Measurements from ENCODE around the gene FGF18. TPM values are rescaled to one million over a fixed set of nuclear protein-coding genes. Genes with fewer than 3 reads are reported as not detected.
"Not testable (repeated sequence)": the region's sequence is repeated elsewhere in the genome, so short reads cannot be mapped to it uniquely, and the experiment has no call there.

FGF18 gene
- total RNA-seq, 1 experiment from 2014 or later: 2.1 TPM

- intact Hi-C loops (cut with micrococcal nuclease; ENCODE audit: unreplicated experiment): no loop called here
- ChIA-PET CTCF (no interaction called here), POLR2A (no interaction called here)
- Mint-ChIP-seq H3K4me3 (ENCODE audit: unreplicated experiment) (peak overlapping the region; percentile 11), H3K36me3 (ENCODE audit: insufficient read depth, unreplicated experiment) (peaks cover 99% of the 10 kb centered on the region), H3K4me1 (ENCODE audit: low read depth, unreplicated experiment) (peaks cover 26% of the 10 kb centered on the region), H3K9me3 (ENCODE audit: unreplicated experiment) (no peaks in the 10 kb centered on the region), H3K27ac (ENCODE audit: unreplicated experiment) (peak overlapping the region; percentile 59), H3K27me3 (ENCODE audit: insufficient read depth, unreplicated experiment) (no peaks in the 10 kb centered on the region)
- TF ChIP-seq, protein P1, sequence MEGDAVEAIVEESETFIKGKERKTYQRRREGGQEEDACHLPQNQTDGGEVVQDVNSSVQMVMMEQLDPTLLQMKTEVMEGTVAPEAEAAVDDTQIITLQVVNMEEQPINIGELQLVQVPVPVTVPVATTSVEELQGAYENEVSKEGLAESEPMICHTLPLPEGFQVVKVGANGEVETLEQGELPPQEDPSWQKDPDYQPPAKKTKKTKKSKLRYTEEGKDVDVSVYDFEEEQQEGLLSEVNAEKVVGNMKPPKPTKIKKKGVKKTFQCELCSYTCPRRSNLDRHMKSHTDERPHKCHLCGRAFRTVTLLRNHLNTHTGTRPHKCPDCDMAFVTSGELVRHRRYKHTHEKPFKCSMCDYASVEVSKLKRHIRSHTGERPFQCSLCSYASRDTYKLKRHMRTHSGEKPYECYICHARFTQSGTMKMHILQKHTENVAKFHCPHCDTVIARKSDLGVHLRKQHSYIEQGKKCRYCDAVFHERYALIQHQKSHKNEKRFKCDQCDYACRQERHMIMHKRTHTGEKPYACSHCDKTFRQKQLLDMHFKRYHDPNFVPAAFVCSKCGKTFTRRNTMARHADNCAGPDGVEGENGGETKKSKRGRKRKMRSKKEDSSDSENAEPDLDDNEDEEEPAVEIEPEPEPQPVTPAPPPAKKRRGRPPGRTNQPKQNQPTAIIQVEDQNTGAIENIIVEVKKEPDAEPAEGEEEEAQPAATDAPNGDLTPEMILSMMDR (IDR thresholded peaks at IDR 0.05; ENCODE audit: insufficient read depth in 1 of 2, low read depth in 1 of 2, low read length in 1 of 2, severe bottlenecking in 1 of 2, unreplicated experiment in 1 of 2): no peak
- no peaks in the 10 kb centered on the region for H3K27me3 ChIP-seq (replicated peaks; ENCODE audit: control insufficient read depth, insufficient read depth, low read length)
- DNase-seq: no peak
- no peaks in the 10 kb centered on the region for H3K9me3 ChIP-seq
- peaks cover 6% of the 10 kb centered on the region for H3K36me3 ChIP-seq (ENCODE audit: control insufficient read depth, insufficient read depth, low read length)
- H3K4me3 ChIP-seq (ENCODE audit: low read depth, low read length): no peak overlapping the region
- H3K4me1 ChIP-seq: peaks cover 34% of the 10 kb centered on the region
- no TSS peak for BruUV-seq (replicated peaks)
These were observed 27.4 kb upstream of the FGF18 start for GRCh38 chr5:171391996-171392577.

DNA sequence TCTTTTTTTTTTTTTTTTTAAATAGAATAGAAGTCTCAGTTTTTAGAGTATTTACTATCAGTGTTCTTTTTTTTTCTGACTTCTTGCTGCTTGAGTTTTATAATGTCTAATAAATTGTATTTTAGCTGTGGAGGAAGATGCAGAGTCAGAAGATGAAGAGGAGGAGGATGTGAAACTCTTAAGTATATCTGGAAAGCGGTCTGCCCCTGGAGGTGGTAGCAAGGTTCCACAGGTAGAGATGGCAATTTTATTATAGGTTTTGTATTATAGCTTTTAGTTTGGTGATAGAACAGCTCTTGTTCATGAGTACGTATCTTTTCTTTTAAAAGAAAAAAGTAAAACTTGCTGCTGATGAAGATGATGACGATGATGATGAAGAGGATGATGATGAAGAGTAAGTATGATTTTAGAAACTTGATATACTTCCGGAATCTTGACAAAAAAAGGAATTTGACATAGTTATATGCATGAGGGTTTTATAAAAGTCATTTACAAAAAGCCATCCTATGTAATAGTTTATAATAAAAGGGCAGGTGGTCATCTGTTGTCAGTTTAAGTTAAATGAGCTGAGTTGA, 26.8 kb upstream of the FGF18 start:
- H3K27ac Mint-ChIP-seq (ENCODE audit: unreplicated experiment): peak overlapping the region; percentile 59
- intact Hi-C loops (cut with micrococcal nuclease; ENCODE audit: unreplicated experiment): no loop called here
- POLR2A ChIA-PET: interaction anchor here (0.6 kb wide), 1 partner anchor 351 kb away, joined by 3 read pairs; no protein-coding TSS in a partner anchor

DNA sequence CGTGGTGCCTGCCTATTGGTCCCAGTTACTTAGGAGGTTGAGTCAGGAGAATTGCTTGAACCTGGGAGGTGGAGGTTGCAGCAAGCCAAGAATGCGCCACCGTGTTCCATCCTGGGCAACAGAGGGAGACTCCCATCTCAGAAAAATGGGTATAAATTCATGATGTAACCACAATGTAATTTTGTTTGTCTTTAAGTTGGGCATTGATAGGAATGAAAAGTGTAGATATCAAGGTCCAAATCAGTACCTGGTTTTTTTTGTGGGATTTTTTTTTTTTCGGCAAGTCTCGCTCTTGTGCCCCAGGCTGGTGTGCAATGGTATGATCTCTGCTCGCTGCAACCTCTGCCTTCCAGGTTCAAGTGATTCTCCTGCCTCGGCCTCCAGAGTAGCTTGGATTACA, 24.4 kb upstream of the FGF18 start:
- CTCF ChIA-PET: no interaction called here
- Histone ChIP-seq H3K9me3 (no peaks in the 10 kb centered on the region), H3K4me3 (ENCODE audit: low read depth, low read length) (no peak overlapping the region), H3K27me3 (replicated peaks; ENCODE audit: control insufficient read depth, insufficient read depth, low read length) (no peaks in the 10 kb centered on the region), H3K4me1 (peaks cover 37% of the 10 kb centered on the region), H3K36me3 (ENCODE audit: control insufficient read depth, insufficient read depth, low read length) (peaks cover 8% of the 10 kb centered on the region)
- POLR2A ChIA-PET: no interaction called here
- Mint-ChIP-seq H3K27me3 (ENCODE audit: insufficient read depth, unreplicated experiment) (no peaks in the 10 kb centered on the region), H3K27ac (ENCODE audit: unreplicated experiment) (no peak overlapping the region), H3K4me3 (ENCODE audit: unreplicated experiment) (peak overlapping the region; percentile 1), H3K9me3 (ENCODE audit: unreplicated experiment) (no peaks in the 10 kb centered on the region), H3K36me3 (ENCODE audit: insufficient read depth, unreplicated experiment) (peaks cover 99% of the 10 kb centered on the region), H3K4me1 (ENCODE audit: low read depth, unreplicated experiment) (peaks cover 18% of the 10 kb centered on the region)
- DNase-seq: no peak
- TF ChIP-seq, protein P1 (IDR thresholded peaks at IDR 0.05; ENCODE audit: insufficient read depth in 1 of 2, low read depth in 1 of 2, low read length in 1 of 2, severe bottlenecking in 1 of 2, unreplicated experiment in 1 of 2): no peak
- BruUV-seq (replicated peaks): no TSS peak
- intact Hi-C loops (cut with micrococcal nuclease; ENCODE audit: unreplicated experiment): no loop called here

More for the DNA sequence above, 26.8 kb upstream of the FGF18 start:
- H3K9me3 Mint-ChIP-seq (ENCODE audit: unreplicated experiment): no peaks in the 10 kb centered on the region
- peaks cover 99% of the 10 kb centered on the region for H3K36me3 Mint-ChIP-seq (ENCODE audit: insufficient read depth, unreplicated experiment)
- H3K27me3 Mint-ChIP-seq (ENCODE audit: insufficient read depth, unreplicated experiment): no peaks in the 10 kb centered on the region
- H3K36me3 ChIP-seq (ENCODE audit: control insufficient read depth, insufficient read depth, low read length): peaks cover 8% of the 10 kb centered on the region
- H3K4me3 Mint-ChIP-seq (ENCODE audit: unreplicated experiment): peak overlapping the region; percentile 11
- TF ChIP-seq, protein P1 (IDR thresholded peaks at IDR 0.05; ENCODE audit: insufficient read depth in 1 of 2, low read depth in 1 of 2, low read length in 1 of 2, severe bottlenecking in 1 of 2, unreplicated experiment in 1 of 2): no peak
- H3K4me3 ChIP-seq (ENCODE audit: low read depth, low read length): no peak overlapping the region
- H3K9me3 ChIP-seq: no peaks in the 10 kb centered on the region
- CTCF ChIA-PET: interaction anchor here (0.8 kb wide), 1 partner anchor 21 kb away, joined by 3 read pairs; no protein-coding TSS in a partner anchor
- no TSS peak for BruUV-seq (replicated peaks)
- H3K27me3 ChIP-seq (replicated peaks; ENCODE audit: control insufficient read depth, insufficient read depth, low read length): no peaks in the 10 kb centered on the region
- DNase-seq: no peak
- H3K4me1 Mint-ChIP-seq (ENCODE audit: low read depth, unreplicated experiment): peaks cover 26% of the 10 kb centered on the region
- peaks cover 39% of the 10 kb centered on the region for H3K4me1 ChIP-seq

GRCh38 chr5:171396583-171396982, 22.9 kb upstream of the FGF18 start:
- H3K4me3 Mint-ChIP-seq (ENCODE audit: unreplicated experiment); BruUV-seq (replicated peaks); H3K4me3 ChIP-seq (ENCODE audit: low read depth, low read length); H3K27ac Mint-ChIP-seq (ENCODE audit: unreplicated experiment); intact Hi-C loops (cut with micrococcal nuclease; ENCODE audit: unreplicated experiment); H3K27me3 ChIP-seq (replicated peaks; ENCODE audit: control insufficient read depth, insufficient read depth, low read length); H3K9me3 Mint-ChIP-seq (ENCODE audit: unreplicated experiment); H3K4me1 Mint-ChIP-seq (ENCODE audit: low read depth, unreplicated experiment); DNase-seq; H3K27me3 Mint-ChIP-seq (ENCODE audit: insufficient read depth, unreplicated experiment); H3K9me3 ChIP-seq; CTCF ChIA-PET: not testable (repeated sequence)
- POLR2A ChIA-PET: interaction anchor here (1.1 kb wide), 1 partner anchor 9 kb away, joined by 3 read pairs; no protein-coding TSS in a partner anchor
- H3K4me1 ChIP-seq: peaks cover 25% of the 10 kb centered on the region
- peaks cover 99% of the 10 kb centered on the region for H3K36me3 Mint-ChIP-seq (ENCODE audit: insufficient read depth, unreplicated experiment)
- peaks cover 14% of the 10 kb centered on the region for H3K36me3 ChIP-seq (ENCODE audit: control insufficient read depth, insufficient read depth, low read length)
